Chondrocyte (in vitro differentiated cells): ENCODE data around the gene PIGK. TPM values are rescaled to one million over a fixed set of nuclear protein-coding genes. Genes with fewer than 3 reads are reported as not detected.
"Not testable (repeated sequence)": the region's sequence is repeated elsewhere in the genome, so short reads cannot be mapped to it uniquely, and the experiment has no call there.

Experiments used
- DNase-seq: peaks from one replicate; pipeline ENCODE4 v3.0.0; 2021; ENCODE audit warnings: mixed read lengths, low spot score
- H3K27ac Mint-ChIP-seq: one replicate; pipeline ENCODE4 v1.8.0; 2021; ENCODE audit warnings: mild to moderate bottlenecking, moderate library complexity, mixed read lengths; ENCODE audit not compliant: unreplicated experiment
- H3K27me3 Mint-ChIP-seq: 2 replicates; pipeline ENCODE4 v1.8.0; 2021; ENCODE audit warnings: low read depth, mixed read lengths
- H3K36me3 Mint-ChIP-seq: 2 replicates; pipeline ENCODE4 v1.8.0; 2021; ENCODE audit warnings: low read depth, mixed read lengths
- H3K4me1 Mint-ChIP-seq: 2 replicates; pipeline ENCODE4 v1.8.0; 2021; ENCODE audit warnings: low read depth, mild to moderate bottlenecking, mixed read lengths
- H3K4me3 Mint-ChIP-seq: one replicate; pipeline ENCODE4 v1.8.0; 2021; ENCODE audit warnings: mild to moderate bottlenecking, moderate library complexity, mixed read lengths; ENCODE audit not compliant: unreplicated experiment
- H3K9me3 Mint-ChIP-seq: 2 replicates; pipeline ENCODE4 v1.8.0; 2021; ENCODE audit warnings: low read depth, mixed read lengths
- total RNA-seq: library from RNA; stranded (reverse); gene quantifications from 3 replicates; pipeline ENCODE4 v1.2.1, GENCODE V29; 2021
- TF ChIP-seq, protein P1 (sequence below): fragments of 200-600 bp; sonication (generic); IDR thresholded peaks from 2 replicates; pipeline ENCODE4 v1.5.0; 2021; ENCODE audit warnings: antibody characterized with exemption, mild to moderate bottlenecking, moderate library complexity

Gene PIGK
- total RNA-seq, 1 donor from 2014 or later: 41.5 TPM

DNA sequence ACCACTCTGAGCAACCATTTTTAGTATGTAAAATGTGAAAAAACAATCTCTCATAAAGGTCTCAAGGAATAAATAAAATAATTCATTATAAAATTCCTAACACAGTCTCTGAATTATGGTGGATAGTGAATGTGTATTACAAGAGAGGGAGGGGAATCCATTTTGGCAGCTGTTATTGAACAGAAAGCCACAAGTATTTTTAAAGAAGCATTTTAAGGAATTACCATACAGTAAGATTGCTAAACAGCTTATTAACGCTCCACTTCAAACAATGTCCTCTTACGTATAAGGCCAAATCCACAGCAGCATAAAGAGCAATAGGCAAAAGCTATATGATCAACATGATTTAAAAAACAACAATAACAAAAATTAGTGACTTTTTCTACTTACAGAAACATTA is 18.4 kb downstream of the PIGK start:
- Mint-ChIP-seq H3K9me3 (peaks cover 10% of the 10 kb centered on the region), H3K4me3 (no peak overlapping the region), H3K27ac (no peak overlapping the region), H3K36me3 (peaks cover 6% of the 10 kb centered on the region), H3K4me1 (peaks cover 14% of the 10 kb centered on the region), H3K27me3 (no peaks in the 10 kb centered on the region)
- TF ChIP-seq, protein P1, sequence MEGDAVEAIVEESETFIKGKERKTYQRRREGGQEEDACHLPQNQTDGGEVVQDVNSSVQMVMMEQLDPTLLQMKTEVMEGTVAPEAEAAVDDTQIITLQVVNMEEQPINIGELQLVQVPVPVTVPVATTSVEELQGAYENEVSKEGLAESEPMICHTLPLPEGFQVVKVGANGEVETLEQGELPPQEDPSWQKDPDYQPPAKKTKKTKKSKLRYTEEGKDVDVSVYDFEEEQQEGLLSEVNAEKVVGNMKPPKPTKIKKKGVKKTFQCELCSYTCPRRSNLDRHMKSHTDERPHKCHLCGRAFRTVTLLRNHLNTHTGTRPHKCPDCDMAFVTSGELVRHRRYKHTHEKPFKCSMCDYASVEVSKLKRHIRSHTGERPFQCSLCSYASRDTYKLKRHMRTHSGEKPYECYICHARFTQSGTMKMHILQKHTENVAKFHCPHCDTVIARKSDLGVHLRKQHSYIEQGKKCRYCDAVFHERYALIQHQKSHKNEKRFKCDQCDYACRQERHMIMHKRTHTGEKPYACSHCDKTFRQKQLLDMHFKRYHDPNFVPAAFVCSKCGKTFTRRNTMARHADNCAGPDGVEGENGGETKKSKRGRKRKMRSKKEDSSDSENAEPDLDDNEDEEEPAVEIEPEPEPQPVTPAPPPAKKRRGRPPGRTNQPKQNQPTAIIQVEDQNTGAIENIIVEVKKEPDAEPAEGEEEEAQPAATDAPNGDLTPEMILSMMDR: no peak
- no peak for DNase-seq

- Mint-ChIP-seq H3K4me3 (no peak overlapping the region), H3K36me3 (peaks cover 6% of the 10 kb centered on the region), H3K9me3 (peaks cover 10% of the 10 kb centered on the region), H3K4me1 (peaks cover 14% of the 10 kb centered on the region), H3K27ac (no peak overlapping the region), H3K27me3 (no peaks in the 10 kb centered on the region)
- DNase-seq: no peak
- TF ChIP-seq, protein P1: no peak
These were observed 18.9 kb downstream of the PIGK start for GRCh38 chr1:77200293-77200692.

- TF ChIP-seq, protein P1: no peak
- Mint-ChIP-seq H3K9me3 (no peaks in the 10 kb centered on the region), H3K27ac (no peak overlapping the region), H3K27me3 (no peaks in the 10 kb centered on the region), H3K4me3 (no peak overlapping the region), H3K36me3 (peaks cover 3% of the 10 kb centered on the region), H3K4me1 (peaks cover 24% of the 10 kb centered on the region)
- no peak for DNase-seq
These were observed 21.9 kb downstream of the PIGK start for GRCh38 chr1:77197351-77197750.

- Mint-ChIP-seq H3K4me1 (peaks cover 20% of the 10 kb centered on the region), H3K27me3 (no peaks in the 10 kb centered on the region), H3K9me3 (no peaks in the 10 kb centered on the region), H3K36me3 (peaks cover 2% of the 10 kb centered on the region), H3K27ac (no peak overlapping the region), H3K4me3 (no peak overlapping the region)
- no peak for DNase-seq
- TF ChIP-seq, protein P1: no peak
These were observed 25.3 kb downstream of the PIGK start for GRCh38 chr1:77193951-77194350.

GRCh38 chr1:77188770-77189169 is 30.5 kb downstream of the PIGK start:
- Mint-ChIP-seq H3K36me3 (peaks cover 11% of the 10 kb centered on the region), H3K27ac (no peak overlapping the region), H3K4me1 (peaks cover 7% of the 10 kb centered on the region), H3K27me3 (no peaks in the 10 kb centered on the region), H3K9me3 (peaks cover 8% of the 10 kb centered on the region), H3K4me3 (no peak overlapping the region)
- DNase-seq: no peak
- TF ChIP-seq, protein P1: no peak

- H3K36me3 Mint-ChIP-seq: peaks cover 11% of the 10 kb centered on the region
- not testable (repeated sequence) for H3K4me1 Mint-ChIP-seq, H3K27ac Mint-ChIP-seq, H3K27me3 Mint-ChIP-seq, H3K4me3 Mint-ChIP-seq, DNase-seq, H3K9me3 Mint-ChIP-seq
These were observed 32.3 kb downstream of the PIGK start for GRCh38 chr1:77186907-77187306.
